Esophagus muscularis mucosa (tissue), 4 donors: Measurements from ENCODE around the gene C1D. TPM values are rescaled to one million over a fixed set of nuclear protein-coding genes. Genes with fewer than 3 reads are reported as not detected.
"Not testable (repeated sequence)": the region's sequence is repeated elsewhere in the genome, so short reads cannot be mapped to it uniquely, and the experiment has no call there.

ENCODE experiments used
- DNase-seq: peaks from one replicate; pipeline ENCODE4 v3.0.0-alpha.2; 2017; ENCODE audit errors: extremely low spot score
- H3K27ac ChIP-seq, 4 donors: fragments of 200-600 bp; sonication (generic); replicated peaks in 1 of 4; 1 replicate in 3 of 4; 2 replicates in 1 of 4; pipeline ENCODE4 v1.5.1; 2016 to 2019; ENCODE audit warnings: mild to moderate bottlenecking in 1 of 4
- H3K27me3 ChIP-seq, 4 donors: fragments of 200-600 bp; sonication (generic); one replicate each; pipeline versions ENCODE4 v1.5.1 to v1.6.0; 2016 to 2019
- H3K36me3 ChIP-seq, 4 donors: fragments of 200-600 bp; sonication (generic); one replicate each; pipeline ENCODE4 v1.5.1; 2016 to 2019
- H3K4me1 ChIP-seq, 4 donors: fragments of 200-600 bp; sonication (generic); one replicate each; pipeline ENCODE4 v1.5.1; 2016 to 2019
- H3K4me3 ChIP-seq, 4 donors: fragments of 200-600 bp; sonication (generic); 1 replicate in 2 of 4; 2 replicates in 2 of 4; pipeline ENCODE4 v1.5.1; 2016 to 2019; ENCODE audit warnings: mild to moderate bottlenecking in 4 of 4, moderate library complexity in 1 of 4
- H3K9me3 ChIP-seq, 4 donors: fragments of 200-600 bp; sonication (generic); 1 replicate in 3 of 4; 2 replicates in 1 of 4; pipeline ENCODE4 v1.5.1; 2016 to 2019
- CTCF ChIP-seq, 3 experiments: fragments of 200-600 bp in 2 of 3; fragments of 450-650 bp in 1 of 3; sonication (generic) in 2 of 3; IDR thresholded peaks; one replicate each; pipeline ENCODE4 v1.5.1; 2017 to 2019; ENCODE audit warnings: antibody characterized with exemption in 3 of 3, mild to moderate bottlenecking in 2 of 3, moderate library complexity in 1 of 3
- EP300 ChIP-seq: sonication (generic); formaldehyde crosslinking; IDR thresholded peaks from one replicate; pipeline ENCODE4 v1.6.1; 2017; ENCODE audit warnings: antibody characterized with exemption
- POLR2A ChIP-seq: fragments of 450-650 bp; IDR thresholded peaks from one replicate; pipeline ENCODE4 v1.6.1; 2017; ENCODE audit warnings: antibody characterized with exemption, moderate library complexity, mild to moderate bottlenecking, low read depth
- POLR2AphosphoS5 ChIP-seq, 2 donors: sonication (generic); formaldehyde crosslinking; IDR thresholded peaks; one replicate each; pipeline ENCODE4 v1.6.1; 2017; ENCODE audit warnings: antibody characterized with exemption in 2 of 2
- WGBS: methylation state at CpG from one replicate; pipeline ENCODE4 v1.1.5; 2018; 5-methylcytosine and 5-hydroxymethylcytosine counted together
- intact Hi-C: fragments of 100-400 bp; cut with DNase I; formaldehyde crosslinking; loops from one replicate; pipeline ENCODE4 v1.15.1; 2023
- total RNA-seq, 4 donors: library from RNA; depleted of rRNA; stranded (reverse); fragments of >200 nt; gene quantifications; one replicate each; pipeline versions ENCODE4 v1.1.0 to v1.2.1, GENCODE V29; 2016

The C1D gene
- total RNA-seq, 4 donors from 2014 or later: 19.7 to 41.1 (median 30.8) TPM

DNA sequence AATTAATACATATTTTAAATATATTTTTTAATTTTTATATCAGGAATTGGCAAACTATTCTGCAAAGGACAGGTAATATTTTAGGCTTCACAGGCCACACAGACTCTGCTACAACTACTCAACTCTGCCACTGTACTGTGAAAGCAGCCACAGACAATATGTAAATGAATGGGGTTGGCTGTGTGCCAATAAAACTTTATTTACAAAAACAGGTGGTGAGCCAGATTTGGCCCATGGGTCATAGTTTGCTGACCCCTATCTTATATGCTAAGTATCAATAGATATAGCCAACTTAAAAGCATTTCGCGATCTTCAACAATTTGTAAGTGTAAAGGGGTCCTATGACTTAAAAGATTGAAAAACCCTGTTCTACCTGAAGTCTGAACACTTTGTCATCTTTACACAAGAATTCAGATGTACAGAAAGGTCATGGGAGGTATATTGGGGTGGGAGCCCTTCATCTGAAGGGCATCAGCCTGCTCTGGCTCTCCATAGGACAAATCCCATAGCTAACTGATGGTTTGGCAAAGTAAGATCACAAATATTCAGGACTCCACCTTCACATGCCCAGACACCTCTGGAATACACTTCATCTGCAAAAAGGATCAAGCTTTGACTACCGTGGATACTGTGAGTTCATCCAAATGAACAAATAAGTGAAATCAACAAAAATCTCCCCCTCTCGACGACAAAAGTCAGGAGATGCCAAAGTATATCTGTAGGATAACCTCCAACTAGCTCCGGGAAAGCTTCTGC is 65.9 kb downstream of the C1D start:
- no peaks in the 10 kb centered on the region for H3K36me3 ChIP-seq
- no peaks in the 10 kb centered on the region for H3K9me3 ChIP-seq
- peaks cover 0 to 11% (median 5%) of the 10 kb centered on the region in 4 donors for H3K4me1 ChIP-seq
- peaks cover 0 to 3% (median 0%) of the 10 kb centered on the region in 4 donors for H3K27me3 ChIP-seq
- DNase-seq: no peak
- TF ChIP-seq POLR2AphosphoS5 (IDR thresholded peaks at IDR 0.05) (no peak), EP300 (no peak), CTCF (IDR thresholded peaks at IDR 0.05) (no peak), POLR2A (no peak)
- H3K27ac ChIP-seq: no peak overlapping the region
- WGBS: 87% methylated on average over 6 of the region's 6 CpGs
- intact Hi-C loops: no loop called here
- no peak overlapping the region for H3K4me3 ChIP-seq

DNA sequence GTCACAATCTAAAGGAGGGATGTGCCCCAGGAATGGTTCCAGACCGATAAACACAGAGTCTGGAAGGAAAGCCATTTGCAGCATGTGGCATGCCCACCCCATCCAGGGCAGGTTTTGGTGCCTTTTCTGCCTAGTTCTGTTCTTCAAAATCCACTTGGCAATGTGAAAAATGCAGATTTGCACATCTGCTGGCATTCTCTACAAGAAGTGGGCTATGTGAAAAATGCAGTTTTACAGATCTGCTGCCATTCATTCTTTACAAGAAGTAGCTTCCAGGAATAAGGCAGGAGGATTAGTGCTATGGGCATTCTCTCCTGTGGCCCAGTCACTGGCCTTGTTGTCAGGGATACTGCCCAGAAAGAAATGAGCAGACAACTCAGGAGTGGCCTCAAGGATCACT is 68.1 kb downstream of the C1D start:
- intact Hi-C loops: no loop called here
- TF ChIP-seq POLR2A (no peak), EP300 (no peak), CTCF (IDR thresholded peaks at IDR 0.05) (no peak), POLR2AphosphoS5 (IDR thresholded peaks at IDR 0.05) (no peak)
- no peak overlapping the region for H3K4me3 ChIP-seq
- 88% methylated on average over 1 of the region's 1 CpG for WGBS
- no peaks in the 10 kb centered on the region for H3K9me3 ChIP-seq
- no peak for DNase-seq
- no peaks in the 10 kb centered on the region for H3K36me3 ChIP-seq
- H3K27ac ChIP-seq: no peak overlapping the region
- H3K4me1 ChIP-seq: peaks cover 0 to 11% (median 5%) of the 10 kb centered on the region in 4 donors
- H3K27me3 ChIP-seq: peaks cover 0 to 3% (median 0%) of the 10 kb centered on the region in 4 donors

DNA sequence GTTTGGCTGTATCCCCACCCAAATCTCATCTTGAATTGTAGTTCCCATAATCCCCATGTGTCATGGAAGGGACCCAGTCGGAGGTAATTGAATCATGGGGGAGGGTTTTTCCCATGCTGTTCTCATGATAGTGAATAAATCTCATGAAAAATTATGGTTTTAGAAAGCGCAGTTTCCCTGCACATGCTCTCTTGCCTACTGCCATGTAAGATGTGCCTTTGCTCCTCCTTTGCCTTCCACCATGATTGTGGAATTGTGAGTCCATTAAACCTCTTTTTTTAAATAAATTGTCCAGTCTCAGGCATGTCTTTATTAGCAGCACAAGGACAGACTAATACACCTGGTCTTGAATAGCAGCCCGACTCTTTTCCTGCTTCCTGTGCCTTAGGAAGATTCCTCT is 68.7 kb downstream of the C1D start:
- intact Hi-C loops, H3K9me3 ChIP-seq, DNase-seq, H3K27ac ChIP-seq, H3K4me3 ChIP-seq, H3K27me3 ChIP-seq, H3K36me3 ChIP-seq: not testable (repeated sequence)
- 95% methylated on average over 3 of the region's 3 CpGs for WGBS
- H3K4me1 ChIP-seq: peaks cover 0 to 11% (median 5%) of the 10 kb centered on the region in 4 donors

DNA sequence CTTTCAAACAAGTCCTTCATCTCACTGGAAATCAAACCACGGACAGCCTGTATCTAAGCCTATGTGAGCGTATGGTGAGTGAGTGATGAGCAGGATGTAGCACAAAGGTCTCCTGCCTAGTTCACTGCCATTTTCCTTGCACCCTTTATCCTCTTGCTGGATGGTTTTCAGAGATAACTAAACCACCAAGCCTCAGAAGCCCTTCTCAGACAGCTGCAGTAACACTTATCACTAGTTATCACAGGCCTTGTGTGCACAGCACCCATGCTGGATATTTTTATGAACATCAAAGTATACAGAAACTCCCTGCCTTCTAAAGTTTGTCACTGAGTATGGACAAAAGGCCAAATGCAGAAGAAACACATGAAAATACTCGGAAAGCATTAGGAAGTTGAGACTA is 69.5 kb downstream of the C1D start:
- intact Hi-C loops: no loop called here
- no peak overlapping the region for H3K27ac ChIP-seq
- no peak for DNase-seq
- H3K27me3 ChIP-seq: peaks cover 0 to 3% (median 0%) of the 10 kb centered on the region in 4 donors
- no peaks in the 10 kb centered on the region for H3K9me3 ChIP-seq
- peaks cover 0 to 11% (median 5%) of the 10 kb centered on the region in 4 donors for H3K4me1 ChIP-seq
- no peaks in the 10 kb centered on the region for H3K36me3 ChIP-seq
- WGBS: 99% methylated on average over 3 of the region's 3 CpGs
- TF ChIP-seq EP300 (no peak), CTCF (IDR thresholded peaks at IDR 0.05) (no peak), POLR2A (no peak)
- H3K4me3 ChIP-seq: no peak overlapping the region

DNA sequence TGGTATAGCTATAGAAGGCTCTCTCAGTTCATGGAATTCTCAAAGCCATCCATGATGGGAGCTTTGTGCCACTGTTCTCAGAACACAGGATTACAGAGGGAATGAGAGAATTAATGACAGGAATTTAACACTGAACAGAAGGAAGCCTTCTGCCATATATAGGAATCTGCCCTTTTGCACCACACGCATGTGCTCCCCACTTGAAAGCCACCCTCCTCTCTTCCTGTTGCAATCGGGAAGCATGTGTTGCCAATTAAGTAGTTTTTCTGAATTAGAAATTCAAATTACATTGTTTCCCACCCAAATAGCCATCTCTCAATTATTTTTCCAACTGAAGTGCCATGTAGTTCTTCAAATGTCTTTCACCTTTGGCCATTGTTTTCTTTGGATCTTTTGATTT is 71.3 kb downstream of the C1D start:
- Histone ChIP-seq H3K36me3 (no peaks in the 10 kb centered on the region), H3K4me1 (peaks cover 0 to 10% (median 1%) of the 10 kb centered on the region in 4 donors), H3K4me3 (no peak overlapping the region), H3K27me3 (peaks cover 0 to 3% (median 0%) of the 10 kb centered on the region in 4 donors), H3K27ac (no peak overlapping the region), H3K9me3 (no peaks in the 10 kb centered on the region)
- intact Hi-C loops: no loop called here
- no peak for TF ChIP-seq EP300
- TF ChIP-seq POLR2A: no peak
- TF ChIP-seq POLR2AphosphoS5 (IDR thresholded peaks at IDR 0.05): no peak
- no peak for DNase-seq
- 82% methylated on average over 2 of the region's 2 CpGs for whole genome bisulfite sequencing

Other genes with a start within 250 kb of the C1D start
- gene PNO1, start 94.9 kb upstream of the C1D start, total RNA-seq: 10 to 100 TPM; 16.6 to 27.3 (median 22.2) TPM
- 10 to 100 TPM; 19.3 to 28.0 (median 25.7) TPM for gene PPP3R1, start 189.5 kb upstream of the C1D start, total RNA-seq